Right lobe of liver (tissue), 6 donors: Measurements from ENCODE around the gene AP3S2. TPM values are rescaled to one million over a fixed set of nuclear protein-coding genes. Genes with fewer than 3 reads are reported as not detected.

Source experiments
- ATAC-seq, 4 donors: fragments of 200-7000 bp; cut with Tn5 transposase; one replicate each; pipeline ENCODE4 v1.9.1; 2020; ENCODE audit warnings: mild to moderate bottlenecking in 4 of 4, moderate library complexity in 4 of 4
- DNase-seq, 3 donors: peaks; one replicate each; pipeline ENCODE4 v3.0.0-alpha.2; 2020
- H3K27ac ChIP-seq, 3 donors: fragments of 200-600 bp; one replicate each; pipeline ENCODE4 v1.8.0; 2022
- H3K27me3 ChIP-seq, 2 donors: fragments of 200-600 bp; one replicate each; pipeline ENCODE4 v1.8.0; 2022
- H3K36me3 ChIP-seq, 4 donors: fragments of 200-600 bp; sonication (generic) in 1 of 4; one replicate each; pipeline versions ENCODE4 v1.5.1 to v1.8.0; 2017 to 2022; ENCODE audit warnings: control low read depth in 1 of 4
- H3K4me1 ChIP-seq, 4 donors: fragments of 200-600 bp; sonication (generic) in 1 of 4; one replicate each; pipeline versions ENCODE4 v1.5.1 to v1.8.0; 2017 to 2022; ENCODE audit warnings: control low read depth in 1 of 4
- H3K4me3 ChIP-seq, 3 donors: fragments of 200-600 bp; one replicate each; pipeline ENCODE4 v1.8.0; 2022
- H3K9me3 ChIP-seq, 4 donors: fragments of 200-600 bp; sonication (generic) in 1 of 4; one replicate each; pipeline versions ENCODE4 v1.5.1 to v1.8.0; 2017 to 2022; ENCODE audit warnings: control low read depth in 1 of 4
- CTCF ChIP-seq, 4 donors: fragments of 200-600 bp in 3 of 4; fragments of 450-650 bp in 1 of 4; IDR thresholded peaks; one replicate each; pipeline versions ENCODE4 v1.5.1 to v1.8.0; 2016 to 2022; ENCODE audit warnings: antibody characterized with exemption in 4 of 4, mild to moderate bottlenecking in 2 of 4
- POLR2A ChIP-seq: fragments of 450-650 bp; IDR thresholded peaks from one replicate; pipeline ENCODE4 v1.6.1; 2017; ENCODE audit warnings: antibody characterized with exemption, mild to moderate bottlenecking
- WGBS: methylation state at CpG from one replicate; pipeline ENCODE4 v1.1.6; 2018; ENCODE audit warnings: low coverage, low lambda C conversion rate; ENCODE audit not compliant: insufficient coverage; ENCODE audit errors: missing lambda C conversion rate; 5-methylcytosine and 5-hydroxymethylcytosine counted together
- intact Hi-C, 2 donors: fragments of 100-400 bp; cut with DNase I; formaldehyde crosslinking; loops; one replicate each; pipeline versions ENCODE4 v1.11.2 to v1.14.1; 2022
- total RNA-seq, 6 experiments: library from RNA; depleted of rRNA in 2 of 6; stranded (reverse); fragments of >200 nt in 2 of 6; fragmentation: NEBNext Ultra II Directional in 3 of 6; extraction: Animal tissue kit (Norgen Biotek cat#: 25700) in 3 of 6; gene quantifications; one replicate each; pipeline versions ENCODE4 v1.1.0 to v1.2.4, GENCODE V29; 2016 to 2023
- donor health status: DM: no; HTN: yes; CAD: no.
- donor health status: DM: no; HTN: no; CAD: no.
- donor health status: DM: no; HTN: no; CAD: no.
- donor health status: DM: no; HTN: yes; CAD: no.
- donor health status: DM: no; HTN: yes; CAD: no.

The AP3S2 gene
- total RNA-seq, 6 experiments from 2014 or later: 23.2 to 45.7 (median 27.2) TPM

GRCh38 chr15:89833966-89834365, 59.8 kb downstream of the AP3S2 start:
- no peak for ATAC-seq
- Histone ChIP-seq H3K9me3 (no peaks in the 10 kb centered on the region), H3K27ac (no peak overlapping the region), H3K4me3 (no peak overlapping the region), H3K36me3 (peaks cover 0 to 44% (median 12%) of the 10 kb centered on the region in 4 donors), H3K4me1 (peaks cover 0 to 3% (median under 1%) of the 10 kb centered on the region in 4 donors), H3K27me3 (no peaks in the 10 kb centered on the region)
- no CpG with 5 or more reads among the region's 7 CpGs for WGBS
- no peak for DNase-seq
- intact Hi-C loops: no loop called here
- no peak for TF ChIP-seq POLR2A

- WGBS: 96% methylated on average over 7 of the region's 12 CpGs
- H3K4me3 ChIP-seq: no peak overlapping the region
- no peaks in the 10 kb centered on the region for H3K9me3 ChIP-seq
- no peak for DNase-seq
- intact Hi-C loops: no loop called here
- no peak overlapping the region for H3K27ac ChIP-seq
- peaks cover 0 to 26% (median 13%) of the 10 kb centered on the region in 4 donors for H3K4me1 ChIP-seq
- peaks cover 0 to 29% (median 11%) of the 10 kb centered on the region in 4 donors for H3K36me3 ChIP-seq
- no peak for ATAC-seq
- TF ChIP-seq POLR2A (no peak), CTCF (IDR thresholded peaks at IDR 0.05) (no peak)
- no peaks in the 10 kb centered on the region for H3K27me3 ChIP-seq
These were observed 63.2 kb downstream of the AP3S2 start for GRCh38 chr15:89830639-89831038.

GRCh38 chr15:89829616-89830440, 64.0 kb downstream of the AP3S2 start:
- H3K36me3 ChIP-seq: peaks cover 0 to 21% (median 6%) of the 10 kb centered on the region in 4 donors
- no peak overlapping the region for H3K4me3 ChIP-seq
- H3K9me3 ChIP-seq: no peaks in the 10 kb centered on the region
- no peaks in the 10 kb centered on the region for H3K27me3 ChIP-seq
- intact Hi-C loops: no loop called here
- no peak for ATAC-seq
- no peak overlapping the region for H3K27ac ChIP-seq
- TF ChIP-seq CTCF (IDR thresholded peaks at IDR 0.05) (no peak), POLR2A (no peak)
- no peak for DNase-seq
- WGBS: 82% methylated on average over 13 of the region's 17 CpGs
- H3K4me1 ChIP-seq: peaks cover 0 to 26% (median 13%) of the 10 kb centered on the region in 4 donors

GRCh38 chr15:89829161-89829560, 64.6 kb downstream of the AP3S2 start:
- Histone ChIP-seq H3K36me3 (peaks cover 0 to 14% (median 2%) of the 10 kb centered on the region in 4 donors), H3K27me3 (no peaks in the 10 kb centered on the region), H3K9me3 (no peaks in the 10 kb centered on the region), H3K27ac (no peak overlapping the region), H3K4me1 (peaks cover 0 to 26% (median 13%) of the 10 kb centered on the region in 4 donors), H3K4me3 (no peak overlapping the region)
- DNase-seq: no peak
- no peak for TF ChIP-seq POLR2A
- TF ChIP-seq CTCF (IDR thresholded peaks at IDR 0.05): no peak
- no CpG with 5 or more reads among the region's 8 CpGs for WGBS
- ATAC-seq: no peak
- intact Hi-C loops: no loop called here
